NB4 (cell line): ENCODE data around the gene GALNT15.

Source experiments
- MYC ChIP-seq: IDR thresholded peaks from 2 replicates; pipeline ENCODE4 v1.6.1; 2011; ENCODE audit warnings: low read depth, low read length
- POLR2A ChIP-seq: IDR thresholded peaks from 2 replicates; pipeline ENCODE4 v1.6.1; 2011; ENCODE audit warnings: mild to moderate bottlenecking; ENCODE audit not compliant: insufficient read length; ENCODE audit errors: extremely low read depth
- TF ChIP-seq, protein P1 (sequence below): IDR thresholded peaks from one replicate; pipeline ENCODE4 v1.5.1; 2012; ENCODE audit warnings: low read depth, low read length
- TF ChIP-seq, protein P2 (sequence below): IDR thresholded peaks from 2 replicates; pipeline ENCODE4 v1.6.1; 2011; ENCODE audit warnings: low read depth, low read length

DNA sequence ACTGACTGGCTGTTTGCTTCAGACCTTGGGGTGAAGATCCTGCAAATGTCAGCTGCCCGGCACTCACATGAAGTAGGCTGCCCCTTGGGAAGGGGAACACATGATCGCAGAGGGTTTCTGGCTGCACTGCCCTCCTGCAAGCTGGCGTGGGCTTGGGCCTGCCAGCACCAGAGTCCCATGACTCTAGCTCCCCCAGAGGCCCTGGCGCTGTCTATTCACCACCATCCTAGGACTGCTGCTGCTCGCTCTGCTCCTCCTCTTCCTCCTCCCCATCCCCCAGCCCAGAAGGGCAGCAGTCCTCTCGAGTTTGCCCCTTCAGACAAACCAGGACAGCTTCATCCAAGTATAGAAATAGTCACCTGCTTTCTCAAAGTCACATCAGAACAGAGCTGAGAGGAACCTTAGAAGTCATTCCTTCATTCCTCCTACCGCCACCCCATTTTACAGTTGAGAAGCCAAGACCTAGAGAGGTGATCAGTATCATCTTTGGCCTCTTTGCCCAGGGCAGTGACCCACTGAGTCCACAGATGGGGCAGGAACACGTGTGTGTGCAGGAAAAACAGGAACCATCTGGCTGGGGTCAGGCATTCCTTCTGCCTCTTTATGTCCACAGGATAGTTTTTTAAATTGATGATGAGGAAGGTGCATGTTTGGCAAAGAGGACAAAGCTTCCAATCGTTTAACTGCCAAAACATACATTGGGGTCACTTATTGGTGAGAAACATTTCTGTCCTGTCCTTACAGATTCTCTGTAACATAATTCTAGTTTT lies 77.0 kb downstream of the GALNT15 start:
- TF ChIP-seq, protein P1, sequence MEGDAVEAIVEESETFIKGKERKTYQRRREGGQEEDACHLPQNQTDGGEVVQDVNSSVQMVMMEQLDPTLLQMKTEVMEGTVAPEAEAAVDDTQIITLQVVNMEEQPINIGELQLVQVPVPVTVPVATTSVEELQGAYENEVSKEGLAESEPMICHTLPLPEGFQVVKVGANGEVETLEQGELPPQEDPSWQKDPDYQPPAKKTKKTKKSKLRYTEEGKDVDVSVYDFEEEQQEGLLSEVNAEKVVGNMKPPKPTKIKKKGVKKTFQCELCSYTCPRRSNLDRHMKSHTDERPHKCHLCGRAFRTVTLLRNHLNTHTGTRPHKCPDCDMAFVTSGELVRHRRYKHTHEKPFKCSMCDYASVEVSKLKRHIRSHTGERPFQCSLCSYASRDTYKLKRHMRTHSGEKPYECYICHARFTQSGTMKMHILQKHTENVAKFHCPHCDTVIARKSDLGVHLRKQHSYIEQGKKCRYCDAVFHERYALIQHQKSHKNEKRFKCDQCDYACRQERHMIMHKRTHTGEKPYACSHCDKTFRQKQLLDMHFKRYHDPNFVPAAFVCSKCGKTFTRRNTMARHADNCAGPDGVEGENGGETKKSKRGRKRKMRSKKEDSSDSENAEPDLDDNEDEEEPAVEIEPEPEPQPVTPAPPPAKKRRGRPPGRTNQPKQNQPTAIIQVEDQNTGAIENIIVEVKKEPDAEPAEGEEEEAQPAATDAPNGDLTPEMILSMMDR = no peak
- TF ChIP-seq MYC (no peak), POLR2A (no peak)
- TF ChIP-seq, protein P2, sequence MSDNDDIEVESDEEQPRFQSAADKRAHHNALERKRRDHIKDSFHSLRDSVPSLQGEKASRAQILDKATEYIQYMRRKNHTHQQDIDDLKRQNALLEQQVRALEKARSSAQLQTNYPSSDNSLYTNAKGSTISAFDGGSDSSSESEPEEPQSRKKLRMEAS = no peak
